NOMO-1 (cell line): Measurements from ENCODE around the gene AGAP9.
"Not testable (repeated sequence)": the region's sequence is repeated elsewhere in the genome, so short reads cannot be mapped to it uniquely, and the experiment has no call there.

Experiments used
- DNase-seq, 2 experiments: peaks; one replicate each; lab custom pipeline; 2025; ENCODE audit not compliant: unreplicated experiment in 2 of 2; lab: John Stamatoyannopoulos, UW

AGAP9 gene

DNA sequence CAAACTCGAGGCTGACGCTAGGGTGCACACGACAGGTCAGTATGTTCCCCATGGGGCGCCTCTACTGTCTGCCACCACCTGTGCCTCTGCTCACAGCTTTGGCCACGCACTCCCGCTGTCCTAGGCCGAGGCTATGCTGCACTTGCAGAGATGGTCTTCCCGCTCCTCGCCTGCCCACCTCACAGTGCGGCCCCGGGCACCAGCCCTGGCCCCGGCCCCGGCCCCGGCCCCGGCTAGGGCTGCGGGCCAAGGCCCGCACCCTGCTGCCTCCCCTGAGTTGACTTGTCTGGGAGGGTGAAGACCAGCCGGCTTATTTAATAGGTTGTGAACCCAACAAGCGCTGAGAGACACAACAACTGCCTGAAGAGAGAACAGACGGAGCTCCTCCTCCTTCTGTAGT, at the start of gene AGAP9:
Gene AGAP9, minus strand, starts transcription at position 164 of the 400 bp plus-strand sequence. Its CDS starts 112 bp downstream, at position 52.
- DNase-seq = not testable (repeated sequence)

DNA sequence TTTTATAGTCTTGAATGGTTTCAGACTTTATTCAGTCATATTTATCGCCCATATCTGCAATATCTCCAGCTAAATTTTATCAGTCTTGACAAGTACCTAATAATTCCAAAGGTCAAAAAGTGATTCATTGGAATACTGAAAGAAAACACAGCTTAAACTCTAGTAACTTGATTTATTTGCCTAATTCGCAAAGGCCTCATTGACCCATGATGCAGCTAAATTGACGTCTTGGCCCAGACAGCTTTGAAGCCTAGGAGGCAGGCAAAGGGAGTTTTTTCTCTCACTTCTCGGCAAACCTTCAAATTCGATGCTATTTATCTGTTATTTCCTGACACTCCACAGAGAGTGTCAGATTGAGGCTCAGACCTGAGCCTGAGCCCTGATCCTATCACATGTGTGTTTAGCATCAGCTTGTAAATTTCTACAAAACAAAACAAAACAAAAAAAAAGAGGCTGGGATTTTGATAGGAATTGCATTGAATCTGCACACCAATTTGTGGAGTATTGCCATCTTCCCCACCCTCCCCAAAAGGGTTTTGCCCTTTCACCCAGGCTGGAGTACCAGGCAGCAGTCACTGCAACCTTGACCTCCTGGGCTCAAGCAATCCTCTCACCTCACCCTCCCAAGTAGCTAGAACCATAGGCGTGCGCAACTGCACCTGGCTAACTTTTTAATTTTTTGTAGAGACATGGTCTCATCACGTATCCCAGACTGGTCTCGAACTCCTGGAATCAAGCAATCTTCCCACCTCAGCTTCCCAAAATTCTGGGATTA, 47.9 kb upstream of the AGAP9 start:
- not testable (repeated sequence) for DNase-seq

GRCh38 chr10:47566757-47567156, 43.3 kb upstream of the AGAP9 start:
- DNase-seq = not testable (repeated sequence)

- not testable (repeated sequence) for DNase-seq
Measured at GRCh38 chr10:47566108-47566699, 42.8 kb upstream of the AGAP9 start.

- DNase-seq = not testable (repeated sequence)
Measured at GRCh38 chr10:47565517-47565920, 42.1 kb upstream of the AGAP9 start.

GRCh38 chr10:47564953-47565352, 41.5 kb upstream of the AGAP9 start:
- not testable (repeated sequence) for DNase-seq

DNA sequence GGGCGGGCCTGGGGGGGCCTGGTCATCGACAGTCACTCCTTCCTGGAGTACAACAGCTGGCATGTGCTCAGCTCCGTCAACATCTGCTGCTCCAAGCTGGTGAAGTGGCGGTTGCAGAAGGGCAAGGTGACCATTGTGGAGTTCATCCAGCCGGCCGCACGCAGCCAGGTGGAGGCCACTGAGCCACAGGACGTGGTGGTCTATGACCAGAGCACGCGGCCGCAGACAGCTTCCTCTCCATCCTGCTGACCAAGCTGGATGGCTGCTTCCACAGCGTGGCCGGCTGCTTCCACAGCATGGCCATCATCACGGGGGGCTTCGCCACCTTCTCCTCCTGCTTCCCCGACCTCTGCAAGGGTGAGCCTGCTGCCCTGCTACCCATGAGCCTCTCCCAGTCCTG, 40.9 kb upstream of the AGAP9 start:
- DNase-seq = not testable (repeated sequence)

DNA sequence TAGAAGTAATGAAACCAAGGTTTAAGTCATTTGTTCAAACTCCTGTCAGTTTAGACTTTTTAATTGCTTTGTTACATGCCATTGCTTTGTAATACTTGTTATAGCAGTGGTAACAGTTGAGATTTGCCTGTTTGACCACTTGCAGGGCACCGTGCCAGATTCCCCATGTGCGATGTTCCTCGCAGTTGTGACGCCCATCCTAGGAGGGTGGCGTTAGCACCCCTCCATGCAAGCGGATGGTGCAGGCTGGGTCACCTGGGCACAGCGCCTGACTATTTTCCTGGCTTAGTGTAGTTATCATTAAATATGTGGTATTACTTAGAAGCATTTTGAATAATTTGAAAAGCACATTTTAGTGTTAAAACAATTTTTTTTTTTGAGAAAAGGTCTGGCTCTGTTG, 37.0 kb upstream of the AGAP9 start:
- not testable (repeated sequence) for DNase-seq

DNA sequence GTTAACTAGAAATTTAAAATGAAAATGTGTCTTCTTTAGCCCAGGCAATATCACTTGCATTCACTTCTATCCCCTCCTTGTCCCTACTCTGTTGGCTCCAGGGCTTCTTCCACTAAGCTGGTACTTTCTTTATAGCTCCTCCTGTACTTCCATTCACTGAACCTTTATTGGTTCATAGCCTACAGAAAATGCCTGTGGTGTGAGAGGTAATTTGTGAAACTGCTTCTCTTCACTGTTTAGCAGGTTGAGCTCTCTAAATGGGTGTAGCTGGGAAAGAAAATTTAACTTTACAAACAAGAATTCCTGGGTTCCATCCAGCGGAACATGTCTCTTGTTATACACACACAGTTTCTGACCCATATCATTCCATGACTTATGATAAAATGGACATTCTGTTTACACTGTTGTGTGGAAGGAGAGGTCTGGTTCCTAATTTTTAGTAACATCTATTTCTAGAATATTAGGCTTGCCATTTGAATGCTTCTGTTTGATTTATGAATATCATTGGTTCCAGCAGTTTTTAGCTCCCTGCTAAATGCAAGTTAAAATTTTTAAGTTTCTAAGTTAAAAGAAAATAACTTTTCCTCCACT, 36.4 kb upstream of the AGAP9 start:
- not testable (repeated sequence) for DNase-seq

DNA sequence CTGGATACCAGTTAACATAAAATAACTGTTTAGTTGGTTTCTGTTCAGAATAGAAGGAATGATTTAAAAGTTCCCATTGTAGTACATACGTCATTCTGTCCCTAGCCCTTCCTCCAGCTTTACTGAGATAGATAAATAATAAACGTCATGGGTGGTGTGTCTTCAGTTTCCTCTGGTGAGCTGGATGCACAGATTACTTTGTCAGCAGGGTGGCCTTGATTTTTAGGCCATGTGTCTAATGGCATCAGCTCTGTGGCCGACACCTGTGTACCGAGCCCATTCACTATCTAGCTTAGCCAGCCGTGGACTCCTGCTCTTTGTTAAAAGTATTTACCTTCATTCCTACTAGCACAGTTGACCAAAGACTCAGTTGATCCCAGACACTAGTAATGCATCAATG, 34.7 kb upstream of the AGAP9 start:
- DNase-seq = not testable (repeated sequence)

DNA sequence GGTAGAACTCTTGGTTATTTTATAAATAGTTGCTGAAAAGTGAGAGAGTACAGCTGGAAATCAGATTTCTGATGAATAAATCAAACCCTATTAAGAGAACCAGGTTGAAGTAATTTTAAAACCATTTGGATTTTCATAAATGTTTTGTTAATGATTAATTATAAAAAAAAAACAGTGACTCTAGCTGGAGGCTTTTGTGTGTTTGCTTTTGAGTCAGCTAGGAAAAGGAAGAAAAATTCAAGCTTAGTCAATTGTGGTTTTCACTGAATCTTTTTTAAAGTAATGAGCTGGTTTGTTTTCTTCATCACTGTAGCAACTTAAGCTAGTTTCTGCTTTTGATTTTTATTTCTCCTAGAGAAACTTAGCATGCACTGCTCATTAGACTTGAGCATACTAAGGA, 34.2 kb upstream of the AGAP9 start:
- DNase-seq = peak in 1 of 2 experiments; percentile 6

DNA sequence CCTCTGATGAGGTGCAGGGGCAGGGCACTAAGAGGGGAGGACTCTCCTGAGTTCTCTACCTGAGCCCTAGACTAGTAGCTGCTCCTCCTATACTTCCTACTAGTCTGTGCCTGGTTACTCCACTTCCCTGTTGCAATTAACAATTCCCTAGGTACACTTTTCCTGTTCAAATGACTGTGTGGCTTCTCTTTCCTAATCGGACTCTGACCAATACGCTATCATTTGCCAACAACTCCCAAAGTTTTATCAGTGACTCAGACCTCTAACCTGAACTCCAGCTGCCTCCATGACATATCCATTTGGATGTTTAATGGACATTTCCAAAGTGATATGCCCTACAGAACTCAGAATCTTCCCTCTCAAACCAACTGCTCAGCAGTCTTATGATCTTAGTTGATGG, 31.9 kb upstream of the AGAP9 start:
- not testable (repeated sequence) for DNase-seq

GRCh38 chr10:47554552-47554951, 31.1 kb upstream of the AGAP9 start:
- not testable (repeated sequence) for DNase-seq

DNA sequence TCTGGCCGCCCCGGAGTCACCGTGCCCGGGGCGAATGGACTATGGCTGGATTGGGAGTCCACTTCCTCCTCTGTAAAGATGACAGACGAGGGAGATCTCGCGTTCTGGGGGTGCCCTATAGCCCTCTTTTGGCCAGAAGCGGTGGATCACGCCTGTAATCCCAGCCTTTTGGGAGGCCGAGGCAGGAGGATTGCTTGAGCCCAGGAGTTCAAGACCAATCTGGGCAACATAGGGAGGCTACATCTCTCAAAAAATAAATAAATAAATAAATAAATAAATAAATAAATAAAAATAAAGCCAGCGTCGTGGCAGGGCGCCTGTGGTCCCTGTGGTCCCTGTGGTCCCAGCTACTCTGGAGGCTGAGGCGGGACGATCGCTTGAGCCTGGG, 30.4 kb upstream of the AGAP9 start:
- not testable (repeated sequence) for DNase-seq

- DNase-seq = peak; percentile 50 to 71
Measured at GRCh38 chr10:47553214-47553859, 29.9 kb upstream of the AGAP9 start.

- DNase-seq = peak; percentile 10 to 54
Measured at GRCh38 chr10:47552719-47553118, 29.3 kb upstream of the AGAP9 start.

- DNase-seq = not testable (repeated sequence)
Measured at GRCh38 chr10:47547286-47547685, 23.8 kb upstream of the AGAP9 start.

DNA sequence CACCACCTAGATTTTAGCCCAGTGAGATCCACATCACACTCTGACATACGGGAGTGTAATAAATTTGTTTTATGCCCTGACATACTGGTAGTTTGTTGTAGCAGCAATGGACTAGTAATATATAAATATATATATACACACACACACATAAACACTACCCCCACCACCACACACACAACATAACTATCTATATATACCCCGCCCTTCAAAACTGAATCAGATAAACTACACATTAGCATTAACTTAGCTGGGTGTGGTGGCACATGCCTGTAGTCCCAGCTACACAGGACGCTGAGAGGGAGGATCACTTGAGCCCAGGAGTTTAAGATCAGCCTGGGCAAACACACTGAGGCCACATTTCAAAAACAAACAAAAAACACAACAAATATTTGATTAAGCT, 13.0 kb upstream of the AGAP9 start:
- DNase-seq = not testable (repeated sequence)

DNA sequence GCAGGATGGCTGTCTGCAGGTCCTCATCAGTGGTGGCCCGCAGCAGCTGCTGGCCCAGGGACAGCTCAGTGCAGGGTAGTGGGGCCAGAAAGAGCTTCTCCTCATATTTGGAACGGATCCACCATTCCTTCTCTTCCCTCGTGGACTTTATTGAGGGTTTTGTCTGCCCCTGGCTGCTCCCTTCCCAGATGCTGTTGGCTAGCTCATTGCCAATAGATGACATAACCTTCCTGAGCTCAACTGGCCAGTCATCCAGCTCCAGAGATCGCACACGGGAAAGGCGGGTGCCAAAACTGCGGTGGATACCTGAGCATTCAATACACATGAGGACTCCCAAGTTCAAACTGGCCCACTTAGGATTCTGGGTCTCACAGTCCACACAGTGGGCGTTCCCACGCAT, 21.1 kb downstream of the AGAP9 start:
- DNase-seq = not testable (repeated sequence)

DNA sequence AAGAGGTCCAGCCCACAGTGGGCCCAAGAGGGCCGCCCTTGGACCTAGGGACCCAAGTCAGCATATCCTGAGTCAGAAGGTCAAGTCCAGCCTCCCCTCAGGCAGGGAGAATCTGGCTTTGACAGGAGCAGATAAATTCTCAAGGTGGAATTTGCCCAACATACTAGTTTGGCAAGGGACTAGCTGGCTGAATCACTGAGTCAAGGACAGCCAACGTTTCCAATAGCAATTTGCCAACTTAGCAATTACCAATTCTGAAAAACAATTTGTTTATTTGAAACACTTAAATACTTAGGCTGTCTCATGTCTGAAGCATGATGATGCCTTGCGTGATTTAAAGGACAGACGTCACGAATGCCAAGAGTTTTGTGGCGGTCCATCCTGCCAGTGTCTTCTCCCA, 29.2 kb downstream of the AGAP9 start:
- DNase-seq = not testable (repeated sequence)

- not testable (repeated sequence) for DNase-seq
Measured at GRCh38 chr10:47491600-47491999, 31.8 kb downstream of the AGAP9 start, which contains the start of gene FAM25G. Gene FAM25G (minus strand): TSS chr10:47491700. CDS start chr10:47491674, 26 bp downstream.
